ENCODE measurements around the gene FIGN. TPM values are rescaled to one million over a fixed set of nuclear protein-coding genes. Genes with fewer than 3 reads are reported as not detected.

Gene FIGN, protein sequence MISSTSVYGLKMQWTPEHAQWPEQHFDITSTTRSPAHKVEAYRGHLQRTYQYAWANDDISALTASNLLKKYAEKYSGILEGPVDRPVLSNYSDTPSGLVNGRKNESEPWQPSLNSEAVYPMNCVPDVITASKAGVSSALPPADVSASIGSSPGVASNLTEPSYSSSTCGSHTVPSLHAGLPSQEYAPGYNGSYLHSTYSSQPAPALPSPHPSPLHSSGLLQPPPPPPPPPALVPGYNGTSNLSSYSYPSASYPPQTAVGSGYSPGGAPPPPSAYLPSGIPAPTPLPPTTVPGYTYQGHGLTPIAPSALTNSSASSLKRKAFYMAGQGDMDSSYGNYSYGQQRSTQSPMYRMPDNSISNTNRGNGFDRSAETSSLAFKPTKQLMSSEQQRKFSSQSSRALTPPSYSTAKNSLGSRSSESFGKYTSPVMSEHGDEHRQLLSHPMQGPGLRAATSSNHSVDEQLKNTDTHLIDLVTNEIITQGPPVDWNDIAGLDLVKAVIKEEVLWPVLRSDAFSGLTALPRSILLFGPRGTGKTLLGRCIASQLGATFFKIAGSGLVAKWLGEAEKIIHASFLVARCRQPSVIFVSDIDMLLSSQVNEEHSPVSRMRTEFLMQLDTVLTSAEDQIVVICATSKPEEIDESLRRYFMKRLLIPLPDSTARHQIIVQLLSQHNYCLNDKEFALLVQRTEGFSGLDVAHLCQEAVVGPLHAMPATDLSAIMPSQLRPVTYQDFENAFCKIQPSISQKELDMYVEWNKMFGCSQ
- 1.7 to 2.3 TPM (median 2.1 TPM) in 5 replicates for total RNA-seq (2022; extraction: Qiagen RNA extraction)

DNA sequence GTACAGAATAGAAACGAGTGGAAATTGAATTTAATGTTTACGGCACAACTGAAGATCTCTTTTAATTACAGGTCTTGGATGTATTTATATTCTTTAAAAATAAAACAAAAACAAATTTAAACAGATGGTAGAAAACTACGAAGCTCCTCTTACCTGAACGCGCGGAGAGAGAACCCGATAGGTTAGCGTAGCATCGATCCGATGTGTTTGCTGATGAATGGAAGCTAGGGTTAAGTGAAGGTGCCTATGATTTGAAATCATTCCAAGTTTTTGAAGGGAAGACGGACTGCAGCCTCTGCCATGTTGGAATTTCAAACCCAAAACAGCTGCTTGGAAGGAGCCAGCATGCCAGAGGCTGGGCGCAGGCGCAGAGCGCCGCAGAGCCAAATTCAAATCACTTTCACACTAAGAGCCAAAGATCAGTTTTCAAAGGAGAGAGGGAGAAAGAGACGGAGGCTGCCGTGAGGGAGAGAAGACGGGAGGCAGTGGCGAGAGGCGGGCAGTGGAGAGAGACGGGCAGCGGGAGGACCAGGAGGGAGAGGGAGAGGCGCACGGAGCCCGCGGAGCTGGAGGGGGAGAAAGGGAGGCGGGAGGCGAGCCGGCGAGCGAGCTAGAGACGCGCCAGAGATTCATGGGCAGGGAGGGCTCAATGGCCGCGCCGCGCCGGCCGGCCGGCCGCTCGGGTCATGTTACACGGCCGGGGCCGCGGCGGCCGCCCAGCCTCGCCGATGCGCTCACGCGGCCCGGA lies at the start of gene FIGN:
Gene FIGN (minus strand): TSS at position 324 of the 748 bp plus-strand sequence. CDS start 1,081 bp downstream, outside the sequence.

Measured in A549 treated with AZD2906 at 1 μM for 4 hours (cell line).